ENCODE measurements around the gene NELL2. TPM values are rescaled to one million over a fixed set of nuclear protein-coding genes. Genes with fewer than 3 reads are reported as not detected.

NELL2 gene
- polyA plus RNA-seq, 2 of the 4 experiments (the other 2 are of a cell fraction), result 0.16 TPM; not detected in 1

DNA sequence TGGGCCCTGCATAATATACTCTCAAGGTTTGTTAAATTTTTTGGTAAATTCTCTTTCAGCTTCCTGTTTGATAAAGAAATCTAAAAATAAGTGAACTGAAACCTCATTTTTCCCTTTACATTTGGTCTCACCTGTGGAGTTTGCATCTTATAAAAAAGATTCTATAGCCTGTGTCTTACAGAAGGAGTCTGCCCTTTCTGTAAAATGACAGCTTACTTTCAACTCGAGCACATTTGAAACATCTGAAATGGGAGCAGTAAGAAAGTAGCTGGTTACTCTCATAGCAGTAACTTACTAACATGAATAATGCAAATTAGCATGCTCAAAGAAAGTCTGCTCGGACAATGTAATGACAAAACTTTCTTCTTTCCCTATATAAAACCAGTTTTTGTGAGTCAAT is 155.8 kb downstream of the NELL2 start:
- Histone ChIP-seq H3K4me2 (no peak overlapping the region), H3K27ac (no peak overlapping the region), H3K9me3 (no peaks in the 10 kb centered on the region), H3K4me1 (no peaks in the 10 kb centered on the region), H3K4me3 (no peak overlapping the region)
- WGBS (ENCODE audit: missing lambda C conversion rate), result 0% methylated on average over 2 of the region's 2 CpGs
- DNase-seq (ENCODE audit: low read depth in 1 of 2, low spot score in 1 of 2) (no peak), ATAC-seq (no peak), FAIRE-seq (no peak)
- no peak for TF ChIP-seq ZFP36 (IDR thresholded peaks at IDR 0.05; ENCODE audit: borderline replicate concordance, partially characterized antibody)
- TF ChIP-seq JUNB (IDR thresholded peaks at IDR 0.05), result no peak
- TF ChIP-seq RNF2 (IDR thresholded peaks at IDR 0.05; ENCODE audit: borderline replicate concordance, low read depth), result no peak
- TF ChIP-seq POLR2AphosphoS2 (conservative IDR thresholded peaks at IDR 0.05; ENCODE audit: low read length), result no peak
- TF ChIP-seq CHD4 (IDR thresholded peaks at IDR 0.05; ENCODE audit: borderline replicate concordance), result no peak
- TF ChIP-seq MAFK (IDR thresholded peaks at IDR 0.05; ENCODE audit: partially characterized antibody), result no peak
- ChIA-PET CTCF (interaction anchor here (0.6 kb wide), 1 partner anchor 147 kb away, joined by 3 read pairs; no protein-coding TSS in a partner anchor), POLR2A (no interaction called here)

DNA sequence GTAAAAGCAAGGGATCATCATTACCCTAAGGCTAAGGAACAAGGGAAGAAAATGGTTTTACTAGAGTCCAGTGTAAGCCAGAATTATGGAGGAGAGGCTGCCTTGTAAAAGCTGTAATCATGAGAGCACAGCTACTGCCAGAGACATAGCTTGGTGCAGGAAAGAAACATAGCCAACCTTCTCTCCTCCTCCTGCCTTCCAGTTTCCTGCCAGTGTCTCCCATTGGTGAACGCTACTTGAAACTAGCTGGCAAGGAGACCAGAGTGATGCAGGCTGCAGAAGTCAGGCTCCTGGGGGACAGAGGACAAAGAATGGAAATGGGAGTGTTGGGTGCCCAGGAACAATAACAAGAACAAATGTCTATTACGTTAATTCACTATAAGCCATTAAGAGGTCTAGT is 158.5 kb downstream of the NELL2 start:
- ATAC-seq (no peak), FAIRE-seq (no peak), DNase-seq (ENCODE audit: low read depth in 1 of 2, low spot score in 1 of 2) (no peak)
- WGBS (ENCODE audit: missing lambda C conversion rate), result 39% methylated on average over 2 of the region's 2 CpGs
- ChIA-PET CTCF (no interaction called here), POLR2A (no interaction called here)
- Histone ChIP-seq H3K27ac (no peak overlapping the region), H3K9me3 (no peaks in the 10 kb centered on the region), H3K4me2 (no peak overlapping the region), H3K4me3 (no peak overlapping the region), H3K4me1 (no peaks in the 10 kb centered on the region)
- TF ChIP-seq HEYL (CRISPR knock-in tag; IDR thresholded peaks at IDR 0.05) (no peak), MAFK (IDR thresholded peaks at IDR 0.05; ENCODE audit: partially characterized antibody) (no peak), ESRRA (IDR thresholded peaks at IDR 0.05; ENCODE audit: borderline replicate concordance, low read length) (no peak), SREBF2 (IDR thresholded peaks at IDR 0.05) (no peak)

GRCh38 chr12:44716711-44717110 is 159.4 kb downstream of the NELL2 start:
- DNase-seq (ENCODE audit: low read depth in 1 of 2, low spot score in 1 of 2) (no peak), FAIRE-seq (no peak), ATAC-seq (no peak)
- CTCF ChIA-PET, result no interaction called here
- H3K9me3 ChIP-seq, result no peaks in the 10 kb centered on the region
- H3K4me3 ChIP-seq, result no peak overlapping the region
- no peak overlapping the region for H3K27ac ChIP-seq
- TF ChIP-seq CBX8 (IDR thresholded peaks at IDR 0.05) (no peak), HOXA7 (CRISPR knock-in tag; IDR thresholded peaks at IDR 0.05) (no peak), ATOH8 (CRISPR knock-in tag; IDR thresholded peaks at IDR 0.05; ENCODE audit: low read depth) (no peak), USF2 (IDR thresholded peaks at IDR 0.05) (no peak), SREBF2 (IDR thresholded peaks at IDR 0.05) (no peak), PBX3 (IDR thresholded peaks at IDR 0.05) (no peak), SMC3 (IDR thresholded peaks at IDR 0.05) (no peak), NPAS2 (CRISPR knock-in tag; IDR thresholded peaks at IDR 0.05; ENCODE audit: borderline replicate concordance) (no peak), CEBPB (IDR thresholded peaks at IDR 0.05) (no peak), ZFP36 (IDR thresholded peaks at IDR 0.05; ENCODE audit: borderline replicate concordance, partially characterized antibody) (no peak), RARB (CRISPR knock-in tag; IDR thresholded peaks at IDR 0.05) (no peak), MAFK (IDR thresholded peaks at IDR 0.05; ENCODE audit: partially characterized antibody) (no peak), HOXB13 (CRISPR knock-in tag; IDR thresholded peaks at IDR 0.05; ENCODE audit: low read depth) (no peak)
- POLR2A ChIA-PET, result no interaction called here
- H3K4me2 ChIP-seq, result no peak overlapping the region
- no peaks in the 10 kb centered on the region for H3K4me1 ChIP-seq
- WGBS (ENCODE audit: missing lambda C conversion rate), result 39% methylated on average over 2 of the region's 2 CpGs

DNA sequence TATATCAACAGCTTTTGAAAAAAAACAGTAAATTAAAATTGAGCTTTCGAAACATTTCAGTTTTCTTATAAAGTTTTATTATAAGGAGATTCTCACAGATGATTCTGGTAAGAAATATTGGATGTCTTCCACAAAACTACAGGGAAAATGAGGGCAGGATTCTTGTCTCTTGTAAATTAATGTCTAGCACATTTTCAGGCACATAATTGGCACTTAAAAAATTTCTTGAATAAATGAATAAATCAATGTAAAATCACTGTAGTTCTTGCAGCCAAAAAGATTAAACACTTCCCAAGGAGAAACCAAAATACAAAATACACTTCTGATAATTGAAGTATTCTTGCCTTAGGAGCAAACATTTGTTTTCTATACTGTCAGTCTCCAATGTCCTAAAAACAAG is 164.4 kb downstream of the NELL2 start:
- no peak overlapping the region for H3K4me2 ChIP-seq
- no peaks in the 10 kb centered on the region for H3K9me3 ChIP-seq
- 2% methylated on average over 1 of the region's 1 CpG for WGBS (ENCODE audit: missing lambda C conversion rate)
- ChIA-PET POLR2A (no interaction called here), CTCF (no interaction called here)
- no peak overlapping the region for H3K4me3 ChIP-seq
- no peak overlapping the region for H3K27ac ChIP-seq
- ATAC-seq, result no peak
- DNase-seq (ENCODE audit: low read depth in 1 of 2, low spot score in 1 of 2), result no peak
- FAIRE-seq, result no peak
- H3K4me1 ChIP-seq, result no peaks in the 10 kb centered on the region
- no peak for TF ChIP-seq RCOR1 (IDR thresholded peaks at IDR 0.05; ENCODE audit: low read depth, low read length)
- TF ChIP-seq POLR2AphosphoS2 (conservative IDR thresholded peaks at IDR 0.05; ENCODE audit: low read length), result no peak
- TF ChIP-seq USF2 (IDR thresholded peaks at IDR 0.05), result no peak
- TF ChIP-seq RARB (CRISPR knock-in tag; IDR thresholded peaks at IDR 0.05), result no peak
- TF ChIP-seq FOSB (CRISPR knock-in tag; IDR thresholded peaks at IDR 0.05), result no peak
- TF ChIP-seq MAZ (IDR thresholded peaks at IDR 0.05; ENCODE audit: borderline replicate concordance, low read depth, low read length), result no peak
- no peak for TF ChIP-seq SREBF2 (IDR thresholded peaks at IDR 0.05)
- TF ChIP-seq MAFK (IDR thresholded peaks at IDR 0.05; ENCODE audit: partially characterized antibody), result no peak
- no peak for TF ChIP-seq JUN (IDR thresholded peaks at IDR 0.05)
- no peak for TF ChIP-seq FOSL2 (IDR thresholded peaks at IDR 0.05)
- no peak for TF ChIP-seq FOSL2 (CRISPR knock-in tag; IDR thresholded peaks at IDR 0.05)
- TF ChIP-seq CTCF (IDR thresholded peaks at IDR 0.05), result no peak
- TF ChIP-seq NPAS2 (CRISPR knock-in tag; IDR thresholded peaks at IDR 0.05; ENCODE audit: borderline replicate concordance), result no peak
- no peak for TF ChIP-seq EHF (CRISPR knock-in tag; IDR thresholded peaks at IDR 0.05)

All from A549 (cell line).